ENCODE measurements around the gene TEK. TPM values are rescaled to one million over a fixed set of nuclear protein-coding genes. Genes with fewer than 3 reads are reported as not detected.

The TEK gene
- total and polyA plus RNA-seq, 10 of the 15 experiments (the other 5 are each of a cell fraction or from before 2014, with no cell fraction given) = not detected

GRCh38 chr9:27194401-27195091 lies 85.5 kb downstream of the TEK start:
- SMC1A ChIA-PET (ENCODE audit: uncharacterized antibody, unreplicated experiment) = interaction anchor here (1.0 kb wide), 1 partner anchor 307 kb away, joined by 4 read pairs; no protein-coding TSS in a partner anchor
- no peak for TF ChIP-seq SMAD1 (IDR thresholded peaks at IDR 0.05; ENCODE audit: low read depth, partially characterized antibody)
- no peak for TF ChIP-seq ZNF384 (IDR thresholded peaks at IDR 0.05; ENCODE audit: borderline replicate concordance, low read depth, low read length)
- no peak for TF ChIP-seq ZZZ3 (IDR thresholded peaks at IDR 0.05; ENCODE audit: control insufficient read depth, insufficient read length, low read depth)
- no peak for TF ChIP-seq MEF2B (IDR thresholded peaks at IDR 0.05; ENCODE audit: partially characterized antibody, poor library complexity, severe bottlenecking)
- no peak for TF ChIP-seq ZNF24 (IDR thresholded peaks at IDR 0.05)
- TF ChIP-seq FOS (IDR thresholded peaks at IDR 0.05; ENCODE audit: borderline replicate concordance, extremely low read depth, insufficient read length) = no peak
- no peak for TF ChIP-seq FOXK2 (IDR thresholded peaks at IDR 0.05)
- no peak for TF ChIP-seq CTCF (IDR thresholded peaks at IDR 0.05 in 2 of 3, conservative IDR thresholded peaks at IDR 0.05 in 1 of 3; ENCODE audit: control insufficient read depth in 2 of 3, extremely low read depth in 1 of 3, insufficient read depth in 1 of 3, low read depth in 3 of 3, low read length in 3 of 3)
- no peak for TF ChIP-seq MXI1 (IDR thresholded peaks at IDR 0.05; ENCODE audit: low read depth, low read length)
- TF ChIP-seq ETV6 (conservative IDR thresholded peaks at IDR 0.05 in 1 of 2, IDR thresholded peaks at IDR 0.05 in 1 of 2; ENCODE audit: borderline replicate concordance in 1 of 2, low read depth in 1 of 2) = no peak
- no peak for TF ChIP-seq ZNF687 (IDR thresholded peaks at IDR 0.05)
- no peak for TF ChIP-seq ZSCAN29 (IDR thresholded peaks at IDR 0.05)
- no peak for TF ChIP-seq SPI1 (IDR thresholded peaks at IDR 0.05; ENCODE audit: borderline replicate concordance, insufficient read depth, low read depth, low read length)
- TF ChIP-seq, protein P1, sequence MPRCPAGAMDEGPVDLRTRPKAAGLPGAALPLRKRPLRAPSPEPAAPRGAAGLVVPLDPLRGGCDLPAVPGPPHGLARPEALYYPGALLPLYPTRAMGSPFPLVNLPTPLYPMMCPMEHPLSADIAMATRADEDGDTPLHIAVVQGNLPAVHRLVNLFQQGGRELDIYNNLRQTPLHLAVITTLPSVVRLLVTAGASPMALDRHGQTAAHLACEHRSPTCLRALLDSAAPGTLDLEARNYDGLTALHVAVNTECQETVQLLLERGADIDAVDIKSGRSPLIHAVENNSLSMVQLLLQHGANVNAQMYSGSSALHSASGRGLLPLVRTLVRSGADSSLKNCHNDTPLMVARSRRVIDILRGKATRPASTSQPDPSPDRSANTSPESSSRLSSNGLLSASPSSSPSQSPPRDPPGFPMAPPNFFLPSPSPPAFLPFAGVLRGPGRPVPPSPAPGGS (IDR thresholded peaks at IDR 0.05; ENCODE audit: borderline replicate concordance, insufficient read depth, low read depth, low read length, poor library complexity, severe bottlenecking) = no peak
- no peak overlapping the region for H3K4me3 ChIP-seq
- H4K20me1 ChIP-seq (ENCODE audit: control insufficient read depth, insufficient read depth) = no peaks in the 10 kb centered on the region
- FAIRE-seq (no peak), DNase-seq (ENCODE audit: low read depth, low spot score) (no peak), ATAC-seq (peak; percentile 33; the same call in 1 of the 3 replicates)
- RAD21 ChIA-PET (ENCODE audit: unreplicated experiment) = no interaction called here
- intact Hi-C loops (cut with micrococcal nuclease; ENCODE audit: unreplicated experiment) (no loop called here), in situ Hi-C loops (cut with MboI) (no loop called here)
- H3K9me3 ChIP-seq (replicated peaks; ENCODE audit: control insufficient read depth, insufficient read depth, low read length) = no peaks in the 10 kb centered on the region
- H3K27ac ChIP-seq (ENCODE audit: control insufficient read depth, insufficient read depth) = no peak overlapping the region
- 3% methylated on average over 5 of the region's 5 CpGs for WGBS (ENCODE audit: insufficient coverage, insufficient replicate concordance, low lambda C conversion rate, missing lambda C conversion rate)
- H3K4me2 ChIP-seq (ENCODE audit: control insufficient read depth, insufficient read depth) = no peak overlapping the region
- H3K36me3 ChIP-seq (ENCODE audit: control insufficient read depth in 2 of 2, insufficient read depth in 2 of 2, low read length in 1 of 2) = no peaks in the 10 kb centered on the region
- POLR2A ChIA-PET = no interaction called here
- H2AFZ ChIP-seq (ENCODE audit: control insufficient read depth, low read depth, low read length) = no peak overlapping the region
- no peaks in the 10 kb centered on the region for H3K27me3 ChIP-seq (replicated peaks in 1 of 2; ENCODE audit: control insufficient read depth in 2 of 2, insufficient read depth in 2 of 2, low read length in 1 of 2)
- no peaks in the 10 kb centered on the region for H3K4me1 ChIP-seq (ENCODE audit: control insufficient read depth, insufficient read depth, low read length)
- CTCF ChIA-PET = no interaction called here
- H3K9ac ChIP-seq (ENCODE audit: control insufficient read depth, insufficient read depth, low read length) = no peak overlapping the region
- no peaks in the 10 kb centered on the region for H3K79me2 ChIP-seq (ENCODE audit: control insufficient read depth, insufficient read depth, low read length)
- no TSS peak for BruUV-seq (replicated peaks)

Data from GM12878 (cell line).